Mesodermal cell (in vitro differentiated cells): ENCODE measurements around the gene TXNRD3.
"Not testable (repeated sequence)": the region's sequence is repeated elsewhere in the genome, so short reads cannot be mapped to it uniquely, and the experiment has no call there.

Experiments used
- H3K27ac ChIP-seq: 2 replicates; pipeline ENCODE4 v1.7.0; 2013; ENCODE audit warnings: mild to moderate bottlenecking, low read depth, low read length, moderate library complexity; ENCODE audit not compliant: severe bottlenecking
- H3K36me3 ChIP-seq: 2 replicates; pipeline ENCODE4 v1.7.1; 2013; ENCODE audit warnings: mild to moderate bottlenecking, low read length, moderate library complexity; ENCODE audit not compliant: control insufficient read depth, insufficient read depth
- H3K4me1 ChIP-seq: one replicate; pipeline ENCODE4 v1.7.1; 2013; ENCODE audit warnings: mild to moderate bottlenecking, low read length; ENCODE audit not compliant: insufficient read depth, control insufficient read depth, poor library complexity, severe bottlenecking
- H3K4me3 ChIP-seq: 2 replicates; pipeline ENCODE4 v1.7.0; 2013; ENCODE audit warnings: low read length, control low read depth, mild to moderate bottlenecking; ENCODE audit not compliant: insufficient read depth, poor library complexity, severe bottlenecking; ENCODE audit errors: extremely low read depth
- H3K9me3 ChIP-seq: 2 replicates; pipeline ENCODE4 v1.7.1; 2013; ENCODE audit warnings: mild to moderate bottlenecking, low read length, moderate library complexity; ENCODE audit not compliant: control insufficient read depth
- WGBS, 2 experiments: methylation state at CpG; one replicate each; pipeline ENCODE4 v1.1.5; 2013; ENCODE audit warnings: missing lambda C conversion rate in 2 of 2; ENCODE audit not compliant: insufficient coverage in 2 of 2; 5-methylcytosine and 5-hydroxymethylcytosine counted together

Gene TXNRD3

GRCh38 chr3:126636436-126636835 is 18.5 kb downstream of the TXNRD3 start:
- Histone ChIP-seq H3K9me3 (no peaks in the 10 kb centered on the region), H3K4me1 (no peaks in the 10 kb centered on the region), H3K27ac (no peak overlapping the region), H3K4me3 (no peak overlapping the region), H3K36me3 (peaks cover under 1% of the 10 kb centered on the region)
- WGBS, 2 experiments = 100% methylated on average over 1 of the region's 2 CpGs; no CpG with 5 or more reads in 1 of the 2 experiments

- 90 to 94% methylated on average over 5 of the region's 5 CpGs for WGBS, 2 experiments
- no peak overlapping the region for H3K4me3 ChIP-seq
- H3K27ac ChIP-seq = no peak overlapping the region
- no peaks in the 10 kb centered on the region for H3K36me3 ChIP-seq
- peaks cover 4% of the 10 kb centered on the region for H3K4me1 ChIP-seq
- H3K9me3 ChIP-seq = no peaks in the 10 kb centered on the region
Measured at GRCh38 chr3:126634803-126635202, 20.1 kb downstream of the TXNRD3 start.

DNA sequence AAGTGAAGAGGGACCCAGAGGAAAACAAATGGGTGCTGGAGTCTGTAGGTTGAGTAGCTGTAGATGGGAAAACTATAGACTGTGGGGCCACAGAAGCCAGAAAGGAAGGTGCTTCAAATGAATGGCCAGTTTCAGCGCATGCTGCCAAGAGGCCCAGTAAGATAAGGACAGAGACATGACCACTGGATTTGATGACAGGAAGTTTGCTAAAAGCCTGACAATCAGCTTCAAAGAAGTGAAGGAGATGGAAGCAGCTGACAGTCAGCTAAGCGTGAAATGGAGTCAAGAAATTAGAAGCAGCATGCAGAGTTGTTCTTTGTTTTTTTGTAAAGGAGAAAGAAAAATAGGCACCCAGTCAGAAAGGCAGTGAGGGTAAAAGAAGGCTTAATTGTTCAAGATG is 24.9 kb downstream of the TXNRD3 start:
- Histone ChIP-seq H3K9me3 (no peaks in the 10 kb centered on the region), H3K4me1 (peaks cover 5% of the 10 kb centered on the region), H3K4me3 (no peak overlapping the region), H3K27ac (no peak overlapping the region), H3K36me3 (no peaks in the 10 kb centered on the region)
- WGBS, 2 experiments = 69 to 78% methylated on average over 2 of the region's 2 CpGs

- WGBS, 2 experiments = 83 to 100% methylated on average over 1 of the region's 3 CpGs
- H3K27ac ChIP-seq, H3K9me3 ChIP-seq, H3K36me3 ChIP-seq, H3K4me3 ChIP-seq: not testable (repeated sequence)
- peaks cover 24% of the 10 kb centered on the region for H3K4me1 ChIP-seq
Measured at GRCh38 chr3:126625735-126626134, 29.2 kb downstream of the TXNRD3 start.

DNA sequence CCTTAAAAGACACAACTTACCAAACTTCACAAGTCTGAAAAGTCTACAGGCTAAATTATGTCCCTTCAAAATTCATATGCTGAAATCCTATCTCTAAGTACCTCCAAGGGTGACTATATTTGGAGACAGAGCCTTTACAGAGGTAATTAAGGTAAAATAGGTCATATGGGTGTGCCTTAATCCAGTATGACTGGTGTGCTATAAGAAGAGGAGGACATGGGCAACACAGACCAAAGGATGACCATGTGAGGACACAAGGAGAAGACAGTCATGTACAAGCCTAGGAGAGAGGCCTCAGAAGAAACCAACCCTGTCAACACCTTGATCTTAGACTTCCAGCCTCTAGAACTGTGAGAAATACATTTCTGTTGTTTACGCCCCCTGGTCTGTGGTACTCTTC is 32.2 kb downstream of the TXNRD3 start:
- Histone ChIP-seq H3K4me3 (no peak overlapping the region), H3K4me1 (peaks cover 22% of the 10 kb centered on the region), H3K36me3 (no peaks in the 10 kb centered on the region), H3K27ac (no peak overlapping the region), H3K9me3 (no peaks in the 10 kb centered on the region)
- 100% methylated on average over 1 of the region's 1 CpG; no CpG with 5 or more reads in 1 of the 2 experiments for WGBS, 2 experiments

- peak overlapping the region; percentile 86 for H3K27ac ChIP-seq
- 78% methylated on average over 1 of the region's 2 CpGs; no CpG with 5 or more reads in 1 of the 2 experiments for WGBS, 2 experiments
- no peak overlapping the region for H3K4me3 ChIP-seq
- H3K9me3 ChIP-seq = no peaks in the 10 kb centered on the region
- no peaks in the 10 kb centered on the region for H3K36me3 ChIP-seq
- peaks cover 25% of the 10 kb centered on the region for H3K4me1 ChIP-seq
Measured at GRCh38 chr3:126621627-126622345, 33.1 kb downstream of the TXNRD3 start.

DNA sequence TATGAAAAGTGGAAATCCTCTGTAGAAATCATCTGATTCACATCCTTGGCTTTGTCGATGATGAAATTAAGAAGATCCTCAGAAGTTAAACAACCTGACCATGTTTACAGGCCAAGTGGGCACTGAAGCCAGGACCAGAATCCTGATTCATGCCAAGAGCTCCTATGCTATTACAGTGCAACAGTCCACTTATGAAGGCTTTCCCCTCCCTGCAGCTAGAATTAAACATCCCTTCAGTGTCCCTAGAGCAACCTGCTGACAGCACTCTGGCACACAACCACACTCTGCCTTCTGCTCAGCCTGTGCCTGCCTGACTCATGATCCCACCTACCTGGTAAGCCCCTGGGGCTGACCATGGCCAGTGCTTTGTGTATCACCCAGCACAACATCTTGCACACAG is 33.8 kb downstream of the TXNRD3 start:
- Histone ChIP-seq H3K27ac (peak overlapping the region; percentile 86), H3K4me1 (peaks cover 25% of the 10 kb centered on the region), H3K4me3 (no peak overlapping the region), H3K9me3 (no peaks in the 10 kb centered on the region), H3K36me3 (no peaks in the 10 kb centered on the region)
- WGBS, 2 experiments = 100% methylated on average over 1 of the region's 1 CpG

- Histone ChIP-seq H3K4me1 (peaks cover 25% of the 10 kb centered on the region), H3K36me3 (no peaks in the 10 kb centered on the region), H3K27ac (no peak overlapping the region), H3K4me3 (no peak overlapping the region), H3K9me3 (no peaks in the 10 kb centered on the region)
- WGBS, 2 experiments = 70 to 100% methylated on average over 2 to 5 of the region's 7 CpGs
Measured at GRCh38 chr3:126620738-126621137, 34.2 kb downstream of the TXNRD3 start.

- Histone ChIP-seq H3K4me1 (peaks cover 25% of the 10 kb centered on the region), H3K36me3 (no peaks in the 10 kb centered on the region), H3K4me3 (no peak overlapping the region), H3K9me3 (no peaks in the 10 kb centered on the region), H3K27ac (no peak overlapping the region)
Measured at GRCh38 chr3:126618760-126619159, 36.2 kb downstream of the TXNRD3 start.

DNA sequence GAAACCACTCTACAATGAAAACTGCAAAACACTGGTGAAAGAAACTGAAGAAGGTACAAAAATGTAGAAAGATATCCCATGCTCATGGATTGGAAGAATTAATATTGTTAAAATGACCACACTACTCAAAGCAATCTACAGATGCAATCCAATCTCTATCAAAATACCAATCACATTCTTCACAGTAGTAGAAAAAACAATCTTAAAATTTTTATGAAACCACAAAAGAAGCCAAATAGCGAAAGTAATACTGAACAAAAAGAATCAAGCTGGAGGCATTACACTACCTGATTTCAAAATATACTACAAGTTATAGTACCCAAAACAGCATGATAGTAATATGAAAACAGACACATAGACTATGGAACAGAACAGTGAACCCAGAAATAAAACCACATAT is 36.9 kb downstream of the TXNRD3 start:
- Histone ChIP-seq H3K9me3 (no peaks in the 10 kb centered on the region), H3K4me1 (peaks cover 24% of the 10 kb centered on the region), H3K27ac (no peak overlapping the region), H3K36me3 (no peaks in the 10 kb centered on the region), H3K4me3 (no peak overlapping the region)
- WGBS, 2 experiments = no CpG with 5 or more reads among the region's 1 CpG

- H3K36me3 ChIP-seq = no peaks in the 10 kb centered on the region
- H3K9me3 ChIP-seq = no peaks in the 10 kb centered on the region
- no peak overlapping the region for H3K27ac ChIP-seq
- H3K4me3 ChIP-seq = no peak overlapping the region
- H3K4me1 ChIP-seq = peaks cover 19% of the 10 kb centered on the region
Measured at GRCh38 chr3:126617571-126617970, 37.4 kb downstream of the TXNRD3 start.
